KMS-11 (cell line): ENCODE data around the gene RCBTB2.

ENCODE experiments used
- H2AFZ ChIP-seq: fragments of 200-600 bp; sonication (generic); 2 replicates; pipeline ENCODE4 v1.6.1; 2016; ENCODE audit warnings: antibody characterized with exemption, mixed run types, low read depth
- H3K27ac ChIP-seq: fragments of 200-600 bp; sonication (generic); 2 replicates; pipeline ENCODE4 v1.6.1; 2016; ENCODE audit warnings: mild to moderate bottlenecking, mixed run types
- H3K27me3 ChIP-seq: fragments of 200-600 bp; sonication (generic); 2 replicates; pipeline ENCODE4 v1.6.1; 2017; ENCODE audit warnings: mild to moderate bottlenecking, low read depth, mixed run types, moderate library complexity; ENCODE audit not compliant: insufficient read depth
- H3K36me3 ChIP-seq: fragments of 200-600 bp; sonication (generic); 2 replicates; pipeline ENCODE4 v1.6.1; 2017; ENCODE audit warnings: mild to moderate bottlenecking, mixed run types; ENCODE audit not compliant: insufficient read depth
- H3K4me1 ChIP-seq: fragments of 200-600 bp; sonication (generic); 2 replicates; pipeline ENCODE4 v1.6.1; 2016; ENCODE audit warnings: mild to moderate bottlenecking, low read depth, mixed run types; ENCODE audit not compliant: poor library complexity, severe bottlenecking
- H3K4me2 ChIP-seq: fragments of 200-600 bp; sonication (generic); 2 replicates; pipeline ENCODE4 v1.7.0; 2016; ENCODE audit warnings: mild to moderate bottlenecking, mixed run types
- H3K4me3 ChIP-seq: fragments of 200-600 bp; sonication (generic); IDR thresholded peaks from 2 replicates; pipeline ENCODE4 v1.6.1; 2017; ENCODE audit warnings: low read depth, low read length, mixed read lengths; ENCODE audit not compliant: insufficient read depth
- H3K79me2 ChIP-seq: fragments of 200-600 bp; sonication (generic); 2 replicates; pipeline ENCODE4 v1.6.1; 2016; ENCODE audit warnings: low read depth, mixed run types; ENCODE audit not compliant: insufficient read depth
- H3K9ac ChIP-seq: fragments of 200-600 bp; sonication (generic); 2 replicates; pipeline ENCODE4 v1.6.1; 2016; ENCODE audit warnings: mild to moderate bottlenecking, mixed run types
- H4K20me1 ChIP-seq: fragments of 200-600 bp; sonication (generic); 2 replicates; pipeline ENCODE4 v1.6.1; 2016; ENCODE audit warnings: mild to moderate bottlenecking, mixed run types; ENCODE audit not compliant: insufficient read depth
- CTCF ChIP-seq: fragments of 200-600 bp; sonication (generic); conservative IDR thresholded peaks from 2 replicates; pipeline ENCODE4 v1.6.1; 2017; ENCODE audit warnings: low read depth, mild to moderate bottlenecking, antibody characterized with exemption, low read length, moderate library complexity, mixed read lengths

The RCBTB2 gene

GRCh38 chr13:48559638-48560320 is 26.9 kb upstream of the RCBTB2 start:
- Histone ChIP-seq H3K79me2 (no peaks in the 10 kb centered on the region), H3K4me2 (no peak overlapping the region), H3K4me1 (peaks cover 37% of the 10 kb centered on the region), H3K27ac (no peak overlapping the region), H3K9ac (no peak overlapping the region), H3K4me3 (no peak overlapping the region), H3K36me3 (no peaks in the 10 kb centered on the region), H4K20me1 (no peaks in the 10 kb centered on the region), H2AFZ (no peak overlapping the region), H3K27me3 (peaks cover 12% of the 10 kb centered on the region; the same call in 1 of the 2 replicates)
- no peak for TF ChIP-seq CTCF

GRCh38 chr13:48556817-48557216 is 23.9 kb upstream of the RCBTB2 start:
- Histone ChIP-seq H3K27ac (no peak overlapping the region), H4K20me1 (no peaks in the 10 kb centered on the region), H3K9ac (no peak overlapping the region), H3K4me2 (no peak overlapping the region), H3K4me1 (peaks cover 14% of the 10 kb centered on the region), H3K27me3 (peaks cover 6% of the 10 kb centered on the region; the same call in 1 of the 2 replicates), H3K36me3 (no peaks in the 10 kb centered on the region), H3K4me3 (no peak overlapping the region), H3K79me2 (no peaks in the 10 kb centered on the region), H2AFZ (no peak overlapping the region)
- TF ChIP-seq CTCF: no peak

- Histone ChIP-seq H3K4me2 (no peak overlapping the region), H3K36me3 (no peaks in the 10 kb centered on the region), H3K4me1 (peaks cover under 1% of the 10 kb centered on the region), H2AFZ (no peak overlapping the region), H3K27me3 (peaks cover 6% of the 10 kb centered on the region; the same call in 1 of the 2 replicates), H3K9ac (no peak overlapping the region), H3K4me3 (no peak overlapping the region), H3K79me2 (no peaks in the 10 kb centered on the region), H4K20me1 (no peaks in the 10 kb centered on the region), H3K27ac (no peak overlapping the region)
- no peak for TF ChIP-seq CTCF
Observed at GRCh38 chr13:48555441-48555840, 22.6 kb upstream of the RCBTB2 start.

GRCh38 chr13:48551329-48551728 is 18.4 kb upstream of the RCBTB2 start:
- TF ChIP-seq CTCF: no peak
- no peak overlapping the region for H3K9ac ChIP-seq

More at GRCh38 chr13:48551329-48551728, 18.4 kb upstream of the RCBTB2 start:
- H4K20me1 ChIP-seq: no peaks in the 10 kb centered on the region
- no peak overlapping the region for H3K27ac ChIP-seq
- no peak overlapping the region for H3K4me2 ChIP-seq
- H3K4me3 ChIP-seq: no peak overlapping the region
- no peak overlapping the region for H2AFZ ChIP-seq
- H3K4me1 ChIP-seq: no peaks in the 10 kb centered on the region
- H3K27me3 ChIP-seq: no peaks in the 10 kb centered on the region
- H3K79me2 ChIP-seq: no peaks in the 10 kb centered on the region
- no peaks in the 10 kb centered on the region for H3K36me3 ChIP-seq
